ENCODE measurements around the gene UBASH3B. TPM values are rescaled to one million over a fixed set of nuclear protein-coding genes. Genes with fewer than 3 reads are reported as not detected.

Gene UBASH3B
- total RNA-seq, 1 donor from 2014 or later: 4.2 TPM

- peak; percentile 36 for DNase-seq (ENCODE audit: low spot score)
- intact Hi-C loops (cut with DNase I): no loop called here
Observed at GRCh38 chr11:122642971-122643370, 12.6 kb upstream of the UBASH3B start.

DNA sequence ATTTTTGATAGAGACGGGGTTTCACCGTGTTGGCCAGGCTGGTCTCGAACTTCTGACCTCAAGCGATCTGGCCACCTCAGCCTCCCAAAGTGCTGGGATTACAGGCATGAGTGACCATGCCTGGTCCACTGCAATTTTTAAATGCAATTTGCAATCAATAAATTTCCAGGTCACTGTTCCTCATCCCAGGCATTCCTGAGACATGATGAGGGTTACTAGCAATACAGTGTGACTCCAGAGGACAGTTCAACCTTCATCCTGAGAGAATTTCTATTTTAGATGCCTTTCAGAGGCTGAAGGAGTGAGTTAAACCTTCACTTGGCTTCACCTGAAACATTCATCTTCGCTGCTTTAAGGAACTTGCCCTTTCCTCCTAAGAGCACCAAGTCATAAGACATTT, 9.7 kb upstream of the UBASH3B start:
- no peak for DNase-seq (ENCODE audit: low spot score)
- intact Hi-C loops (cut with DNase I): no loop called here

- intact Hi-C loops (cut with DNase I): no loop called here
- DNase-seq (ENCODE audit: low spot score): no peak
Observed at GRCh38 chr11:122646549-122647340, 8.8 kb upstream of the UBASH3B start.

- intact Hi-C loops (cut with DNase I): no loop called here
Observed at GRCh38 chr11:122647736-122648275, 7.7 kb upstream of the UBASH3B start.

DNA sequence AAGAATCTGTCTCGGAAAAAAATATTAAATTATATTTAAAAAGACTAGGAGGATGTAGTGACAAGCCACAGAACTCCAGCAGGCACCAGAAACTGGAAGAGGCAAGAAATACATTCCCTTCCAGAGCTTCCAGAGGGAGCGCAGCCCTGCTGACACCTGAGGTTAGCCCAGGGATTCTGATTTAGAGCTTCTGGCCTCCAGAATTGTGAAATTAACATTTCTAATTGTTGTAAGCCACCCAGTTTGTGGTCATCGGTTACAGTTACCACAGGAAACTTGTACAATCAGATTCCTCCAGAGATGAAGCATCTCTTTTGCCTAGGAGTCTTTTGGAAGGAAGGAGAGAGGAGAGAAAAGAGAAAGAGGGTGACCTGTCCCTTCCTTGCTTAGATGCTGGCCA, 6.4 kb upstream of the UBASH3B start:
- intact Hi-C loops (cut with DNase I): no loop called here

More at GRCh38 chr11:122647736-122648275, 7.7 kb upstream of the UBASH3B start:
- DNase-seq (ENCODE audit: low spot score): no peak

DNA sequence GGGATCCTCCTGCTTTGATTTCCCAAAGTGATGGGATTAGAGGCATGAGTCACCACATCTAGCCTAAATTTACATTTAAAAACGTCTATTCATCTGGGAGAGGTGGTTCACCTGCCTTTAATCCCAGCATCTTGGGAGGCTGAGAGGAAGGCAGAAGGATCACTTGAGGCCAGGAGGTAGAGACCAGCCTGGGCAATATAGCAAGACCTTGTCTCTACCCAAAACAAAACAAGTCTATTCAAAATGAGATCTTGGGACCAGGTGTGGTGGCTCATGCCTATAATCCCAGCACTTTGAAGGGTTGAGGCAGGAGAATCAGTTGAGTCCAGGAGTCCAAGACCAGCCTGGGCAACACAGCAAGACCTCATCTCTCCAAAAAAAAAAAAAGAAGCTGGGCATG, 4.9 kb upstream of the UBASH3B start:
- intact Hi-C loops (cut with DNase I): loop anchor here (10.0 kb wide), 1 partner anchor 414 kb away; the partner anchor contains the start of gene HSPA8

More for the DNA sequence above, 6.4 kb upstream of the UBASH3B start:
- no peak for DNase-seq (ENCODE audit: low spot score)

GRCh38 chr11:122652495-122652894, 3.0 kb upstream of the UBASH3B start:
- intact Hi-C loops (cut with DNase I): loop anchor here (10.0 kb wide), 1 partner anchor 412 kb away; the partner anchor contains the start of gene HSPA8
- peak; percentile 1 for DNase-seq (ENCODE audit: low spot score)

More for the DNA sequence above, 4.9 kb upstream of the UBASH3B start:
- no peak for DNase-seq (ENCODE audit: low spot score)

- intact Hi-C loops (cut with DNase I): loop anchor here (10.0 kb wide), 1 partner anchor 411 kb away; the partner anchor contains the start of gene HSPA8
- no peak for DNase-seq (ENCODE audit: low spot score)
Observed at GRCh38 chr11:122653916-122654585, 1.5 kb upstream of the UBASH3B start.

- intact Hi-C loops (cut with DNase I): loop anchor here (1.0 to 10.0 kb wide), 2 partner anchors 125 to 409 kb away; partner anchors contain the start of gene HSPA8
- no peak for DNase-seq (ENCODE audit: low spot score)
Observed at GRCh38 chr11:122656073-122656630, 630 bp downstream of the UBASH3B start.

GRCh38 chr11:122656631-122657101, 1.1 kb downstream of the UBASH3B start:
- peak; percentile 79 for DNase-seq (ENCODE audit: low spot score)
- intact Hi-C loops (cut with DNase I): loop anchor here (1.0 to 10.0 kb wide), 2 partner anchors 125 to 408 kb away; partner anchors contain the start of gene HSPA8

GRCh38 chr11:122659676-122660554, 4.4 kb downstream of the UBASH3B start:
- peak; percentile 64 for DNase-seq (ENCODE audit: low spot score)
- intact Hi-C loops (cut with DNase I): loop anchor here (10.0 kb wide), 1 partner anchor 405 kb away; the partner anchor contains the start of gene HSPA8

DNA sequence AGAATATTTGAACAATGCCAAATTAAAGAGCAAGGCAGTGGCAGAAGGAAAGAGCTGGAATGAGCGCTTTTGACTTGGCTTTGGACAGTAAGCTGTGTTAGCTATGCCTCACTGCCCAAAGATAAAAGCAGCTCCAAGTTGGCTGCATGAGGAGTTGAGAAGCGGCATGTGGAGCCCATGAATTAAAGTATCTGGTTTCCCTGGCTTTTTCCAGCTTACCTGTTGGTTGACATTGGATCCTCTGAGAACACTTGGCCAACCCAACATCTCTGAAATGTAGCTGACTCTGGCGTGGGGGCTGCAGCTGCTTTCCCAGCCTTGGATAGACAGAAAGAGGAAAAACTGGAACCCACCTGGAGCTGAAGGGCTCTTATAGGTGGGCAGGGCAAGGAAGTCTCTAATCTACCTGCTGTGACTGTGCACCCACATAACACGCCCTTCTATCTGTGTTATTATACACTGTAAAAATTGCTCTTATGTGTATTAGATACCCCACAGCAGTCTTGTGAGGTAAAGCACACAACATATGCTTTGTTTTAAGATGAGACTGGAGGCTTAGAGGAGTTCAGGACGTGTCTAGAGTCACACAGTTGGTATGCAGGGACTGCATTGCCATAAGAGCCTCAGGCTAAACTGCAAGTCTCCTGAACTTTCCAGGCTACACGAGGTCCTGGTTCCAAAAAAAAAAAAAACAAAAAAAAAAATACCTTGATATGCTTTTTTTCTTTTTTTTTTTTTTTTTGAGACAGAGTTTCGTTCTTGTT, 5.8 kb downstream of the UBASH3B start:
- DNase-seq (ENCODE audit: low spot score): peak; percentile 33
- intact Hi-C loops (cut with DNase I): no loop called here

- DNase-seq (ENCODE audit: low spot score): no peak
- intact Hi-C loops (cut with DNase I): no loop called here
Observed at GRCh38 chr11:122663056-122663740, 7.7 kb downstream of the UBASH3B start.

GRCh38 chr11:122663764-122664163, 8.2 kb downstream of the UBASH3B start:
- intact Hi-C loops (cut with DNase I): no loop called here
- no peak for DNase-seq (ENCODE audit: low spot score)

DNA sequence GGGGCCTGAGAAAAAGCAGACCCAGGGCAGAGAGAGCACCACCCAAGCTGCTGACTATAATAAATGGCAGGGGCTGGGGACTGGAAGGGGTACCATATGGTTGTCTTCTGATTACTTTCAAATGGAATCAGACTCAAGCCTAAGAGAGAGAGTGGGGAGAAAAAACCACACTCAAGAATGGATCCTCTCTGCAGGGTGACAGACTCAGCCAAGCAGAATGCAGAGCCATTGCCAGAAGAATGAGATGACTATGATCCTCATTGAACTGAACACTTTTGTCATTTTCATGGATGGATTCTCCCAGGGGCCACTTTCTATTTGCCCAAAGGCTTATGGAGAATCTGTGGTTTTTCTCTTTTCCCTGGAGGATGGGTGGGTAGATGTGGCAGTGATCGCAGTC, 8.7 kb downstream of the UBASH3B start:
- DNase-seq (ENCODE audit: low spot score): no peak
- intact Hi-C loops (cut with DNase I): no loop called here

DNA sequence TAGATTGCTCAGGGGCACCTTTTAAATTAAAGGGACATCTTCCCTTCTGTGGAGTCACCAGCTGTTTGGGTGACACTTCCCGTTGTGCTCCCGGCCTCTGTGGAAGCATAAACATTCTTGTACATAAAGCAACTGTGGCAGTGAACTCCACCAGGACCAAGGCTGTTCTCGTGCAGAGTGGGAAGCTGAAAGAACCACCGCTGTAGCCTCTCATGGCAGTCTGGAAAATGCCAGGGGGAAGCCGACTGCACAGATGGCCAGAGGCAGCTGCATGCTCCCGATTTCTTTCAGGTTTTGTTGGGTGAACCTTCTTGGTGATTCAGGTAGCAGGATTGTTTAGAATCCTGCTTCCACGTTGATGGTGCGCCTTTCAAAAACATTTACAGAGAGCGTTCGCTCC, 10.3 kb downstream of the UBASH3B start:
- peak; percentile 71 for DNase-seq (ENCODE audit: low spot score)
- intact Hi-C loops (cut with DNase I): no loop called here

DNA sequence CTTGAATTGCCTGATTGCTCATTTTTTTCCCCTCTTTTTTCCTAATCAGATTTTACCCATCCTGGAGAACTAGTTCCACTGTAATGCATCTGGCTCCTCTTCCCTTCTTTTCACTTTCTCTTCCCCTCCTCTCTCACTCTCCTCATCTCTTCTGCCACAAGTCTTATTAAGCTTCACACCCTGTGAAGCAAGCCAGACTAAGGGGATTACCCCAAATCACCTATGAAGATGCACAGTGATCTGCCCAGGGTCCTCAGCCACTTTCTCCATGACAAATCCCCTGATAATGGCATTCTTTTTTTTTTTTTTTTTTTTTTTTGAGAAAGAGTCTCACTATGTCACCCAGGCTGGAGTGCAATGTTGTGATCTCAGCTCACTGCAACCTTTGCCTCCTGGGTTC, 11.2 kb downstream of the UBASH3B start:
- DNase-seq (ENCODE audit: low spot score): peak; percentile 6
- intact Hi-C loops (cut with DNase I): no loop called here
